GM12878 (cell line): Measurements from ENCODE around the gene CDCP1. TPM values are rescaled to one million over a fixed set of nuclear protein-coding genes. Genes with fewer than 3 reads are reported as not detected.

Experiments used
- ATAC-seq: fragments of 200-7000 bp; cut with Tn5 transposase; 3 replicates; pipeline ENCODE4 v1.9.1; 2020; ENCODE audit warnings: mild to moderate bottlenecking, moderate library complexity
- BruUV-seq: library from RNA; stranded (reverse); fragments of 400-500 nt; replicated peaks from 2 replicates; lab custom pipeline; 2021; lab: Mats Ljungman, UMichigan
- CTCF ChIA-PET: fragments of 300-600 bp; sonication (Branson Sonifier 250); formaldehyde crosslinking; extraction: SDS; loops from one replicate; lab custom pipeline; 2021; ENCODE audit warnings: inconsistent platforms; lab: Yijun Ruan, JAX
- POLR2A ChIA-PET: fragments of 350-600 bp; formaldehyde crosslinking; extraction: SDS; loops from one replicate; lab custom pipeline; 2021; ENCODE audit warnings: inconsistent platforms; lab: Charles Lee
- RAD21 ChIA-PET: fragments of 300-600 bp; sonication (Branson Sonifier 250); formaldehyde crosslinking; loops from one replicate; lab custom pipeline; 2023; ENCODE audit warnings: antibody characterized with exemption; ENCODE audit not compliant: unreplicated experiment; lab: Charles Lee
- SMC1A ChIA-PET: fragments of 300-600 bp; sonication (Branson Sonifier 250); formaldehyde crosslinking; loops from one replicate; lab custom pipeline; 2023; ENCODE audit not compliant: unreplicated experiment, uncharacterized antibody; lab: Charles Lee
- DNase-seq: peaks from one replicate; pipeline ENCODE4 v3.0.0-alpha.2; 2011; ENCODE audit warnings: low read depth, low spot score
- FAIRE-seq: peaks from 3 replicates; lab custom pipeline; 2011; peaks lifted over from hg19 to GRCh38; lab: Jason Lieb, UNC
- H2AFZ ChIP-seq: 2 replicates; pipeline ENCODE4 v1.6.0; 2011; ENCODE audit warnings: low read depth, low read length, control low read depth; ENCODE audit not compliant: control insufficient read depth
- H3K27ac ChIP-seq: 2 replicates; pipeline ENCODE4 v1.5.1; 2011; ENCODE audit warnings: control low read depth; ENCODE audit not compliant: control insufficient read depth, insufficient read depth
- H3K27me3 ChIP-seq, 2 experiments: replicated peaks in 1 of 2; 2 replicates each; pipeline versions ENCODE4 v1.6.0 to v1.6.1; 2011; ENCODE audit warnings: low read length in 1 of 2; ENCODE audit not compliant: control insufficient read depth in 2 of 2, insufficient read depth in 2 of 2
- H3K36me3 ChIP-seq, 2 experiments: 2 replicates each; pipeline ENCODE4 v1.5.1; 2011; ENCODE audit warnings: low read length in 1 of 2; ENCODE audit not compliant: control insufficient read depth in 2 of 2, insufficient read depth in 2 of 2
- H3K4me1 ChIP-seq: 2 replicates; pipeline ENCODE4 v1.6.1; 2011; ENCODE audit warnings: mild to moderate bottlenecking, low read length, moderate library complexity, mixed read lengths; ENCODE audit not compliant: control insufficient read depth, insufficient read depth
- H3K4me2 ChIP-seq: 2 replicates; pipeline ENCODE4 v1.6.0; 2011; ENCODE audit warnings: control low read depth; ENCODE audit not compliant: control insufficient read depth, insufficient read depth
- H3K4me3 ChIP-seq: fragments of 200-600 bp; sonication (generic); 2 replicates; pipeline ENCODE4 v1.5.1; 2016
- H3K79me2 ChIP-seq: 2 replicates; pipeline ENCODE4 v1.6.0; 2011; ENCODE audit warnings: low read length; ENCODE audit not compliant: control insufficient read depth, insufficient read depth
- H3K9ac ChIP-seq: 2 replicates; pipeline ENCODE4 v1.8.0; 2011; ENCODE audit warnings: low read length, control low read depth, mixed read lengths; ENCODE audit not compliant: control insufficient read depth, insufficient read depth
- H3K9me3 ChIP-seq: replicated peaks from 3 replicates; pipeline ENCODE4 v1.5.1; 2011; ENCODE audit warnings: mild to moderate bottlenecking, low read length; ENCODE audit not compliant: control insufficient read depth, insufficient read depth
- H4K20me1 ChIP-seq: 2 replicates; pipeline ENCODE4 v1.6.0; 2011; ENCODE audit not compliant: control insufficient read depth, insufficient read depth
- CEBPB ChIP-seq, 2 experiments: fragments of 150-350 bp in 1 of 2; IDR thresholded peaks; 2 replicates each; pipeline ENCODE4 v1.6.1; 2012 to 2014; ENCODE audit warnings: low read depth in 2 of 2, low read length in 2 of 2, borderline replicate concordance in 1 of 2, inconsistent platforms in 1 of 2
- EED ChIP-seq: sonication (generic); IDR thresholded peaks from 2 replicates; pipeline ENCODE4 v1.6.1; 2016; ENCODE audit warnings: antibody characterized with exemption, low read depth
- EZH2 ChIP-seq: IDR thresholded peaks from 2 replicates; pipeline ENCODE4 v1.6.1; 2012; ENCODE audit warnings: low read depth, mild to moderate bottlenecking, control low read depth, inconsistent platforms, low read length, borderline replicate concordance; ENCODE audit not compliant: control insufficient read depth
- HDGF ChIP-seq: fragments of 450-650 bp; IDR thresholded peaks from 2 replicates; pipeline ENCODE4 v1.6.1; 2016; ENCODE audit warnings: antibody characterized with exemption
- KDM1A ChIP-seq: fragments of 200-600 bp; sonication (generic); IDR thresholded peaks from 2 replicates; pipeline ENCODE4 v1.6.1; 2016; ENCODE audit warnings: borderline replicate concordance
- MXI1 ChIP-seq: fragments of 150-350 bp; IDR thresholded peaks from 2 replicates; pipeline ENCODE4 v1.6.1; 2011; ENCODE audit warnings: low read depth, mild to moderate bottlenecking, inconsistent platforms, low read length, improper control_type of control experiment
- SMAD5 ChIP-seq: IDR thresholded peaks from 2 replicates; pipeline ENCODE4 v1.6.1; 2016; ENCODE audit warnings: antibody characterized with exemption, low read depth
- SREBF2 ChIP-seq: IDR thresholded peaks from 2 replicates; pipeline ENCODE4 v1.6.1; 2012; ENCODE audit warnings: mild to moderate bottlenecking, low read length
- ZNF592 ChIP-seq: fragments of 450-650 bp; IDR thresholded peaks from 2 replicates; pipeline ENCODE4 v1.6.1; 2017; ENCODE audit warnings: mild to moderate bottlenecking, moderate library complexity
- WGBS: methylation state at CpG from one replicate; pipeline ENCODE4 v1.1.6; 2016; ENCODE audit warnings: low lambda C conversion rate; ENCODE audit not compliant: insufficient replicate concordance, insufficient coverage; ENCODE audit errors: missing lambda C conversion rate; 5-methylcytosine and 5-hydroxymethylcytosine counted together
- in situ Hi-C: fragments of 300-500 bp; cut with MboI; formaldehyde crosslinking; loops from 9 replicates; pipeline ENCODE4 v1.14.3; 2018; ENCODE audit warnings: mixed read lengths
- intact Hi-C: fragments of 100-400 bp; cut with micrococcal nuclease; formaldehyde crosslinking; loops from one replicate; pipeline ENCODE4 v1.14.2; 2022; ENCODE audit not compliant: unreplicated experiment
- polyA plus RNA-seq, 11 experiments: library from polyadenylated mRNA; depleted of rRNA in 4 of 11; unstranded in 6 of 11; stranded (reverse) in 5 of 11; fragments of >200 nt; fragmentation: Nextera tagmentation in 4 of 11; fragmentation: Illumina TruSeq in 1 of 11; extraction: Ambion mirVana in 4 of 11; extraction: Trizol in 1 of 11; gene quantifications; 1 replicate in 1 of 11; 2 replicates in 10 of 11; pipeline versions ENCODE4 v1.2.1 to v1.2.3, GENCODE V29; 2011 to 2016; ENCODE audit warnings: inconsistent platforms in 2 of 11, missing spikeins in 2 of 11, low read depth in 1 of 11
- total RNA-seq, 4 experiments: library from RNA; depleted of rRNA in 3 of 4; stranded (reverse); fragments of >200 nt in 3 of 4; fragmentation: Illumina TruSeq in 1 of 4; extraction: Trizol in 1 of 4; gene quantifications; 2 replicates each; pipeline versions ENCODE4 v1.2.1 to v1.2.3, GENCODE V29; 2013 to 2021
- TF ChIP-seq, protein P1 (sequence below): IDR thresholded peaks from 2 replicates; pipeline ENCODE4 v1.6.1; 2011; ENCODE audit warnings: mild to moderate bottlenecking, low read depth, low read length, moderate library complexity; ENCODE audit not compliant: insufficient replicate concordance
- TF ChIP-seq, protein P2 (sequence below), 3 experiments: IDR thresholded peaks in 2 of 3; conservative IDR thresholded peaks in 1 of 3; 2 replicates each; pipeline ENCODE4 v1.5.1; 2011; ENCODE audit warnings: low read depth in 3 of 3, low read length in 3 of 3, mild to moderate bottlenecking in 3 of 3, control low read depth in 2 of 3, moderate library complexity in 2 of 3, inconsistent platforms in 1 of 3, mixed read lengths in 1 of 3; ENCODE audit not compliant: control insufficient read depth in 2 of 3, insufficient read depth in 1 of 3; ENCODE audit errors: extremely low read depth in 1 of 3
- TF ChIP-seq, protein P3 (sequence below): fragments of 450-650 bp; IDR thresholded peaks from 2 replicates; pipeline ENCODE4 v1.6.1; 2017; ENCODE audit warnings: low read depth, mild to moderate bottlenecking, moderate library complexity

Gene CDCP1
- total and polyA plus RNA-seq, 10 of the 15 experiments (the other 5 are each of a cell fraction or from before 2014, with no cell fraction given), result 0.35 to 2.2 (median 0.86) TPM

GRCh38 chr3:45180051-45180450, 33.9 kb upstream of the CDCP1 start:
- Histone ChIP-seq H3K36me3 (no peaks in the 10 kb centered on the region), H3K9me3 (no peaks in the 10 kb centered on the region), H4K20me1 (no peaks in the 10 kb centered on the region), H3K79me2 (no peaks in the 10 kb centered on the region), H3K4me2 (no peak overlapping the region), H3K4me3 (no peak overlapping the region), H3K27me3 (no peaks in the 10 kb centered on the region; a peak in 1 of 4 replicates), H3K27ac (no peak overlapping the region), H2AFZ (no peak overlapping the region), H3K9ac (no peak overlapping the region), H3K4me1 (no peaks in the 10 kb centered on the region; the same call in 1 of the 2 replicates)
- DNase-seq (no peak), FAIRE-seq (no peak), ATAC-seq (no peak)
- no peak for TF ChIP-seq KDM1A
- TF ChIP-seq, protein P1, sequence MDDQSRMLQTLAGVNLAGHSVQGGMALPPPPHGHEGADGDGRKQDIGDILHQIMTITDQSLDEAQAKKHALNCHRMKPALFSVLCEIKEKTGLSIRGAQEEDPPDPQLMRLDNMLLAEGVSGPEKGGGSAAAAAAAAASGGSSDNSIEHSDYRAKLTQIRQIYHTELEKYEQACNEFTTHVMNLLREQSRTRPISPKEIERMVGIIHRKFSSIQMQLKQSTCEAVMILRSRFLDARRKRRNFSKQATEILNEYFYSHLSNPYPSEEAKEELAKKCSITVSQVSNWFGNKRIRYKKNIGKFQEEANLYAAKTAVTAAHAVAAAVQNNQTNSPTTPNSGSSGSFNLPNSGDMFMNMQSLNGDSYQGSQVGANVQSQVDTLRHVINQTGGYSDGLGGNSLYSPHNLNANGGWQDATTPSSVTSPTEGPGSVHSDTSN, result no peak
- TF ChIP-seq SMAD5, result no peak
- no peak for TF ChIP-seq CEBPB (IDR thresholded peaks at IDR 0.05; ENCODE audit: borderline replicate concordance in 1 of 2, low read depth in 2 of 2, low read length in 2 of 2)
- no peak for TF ChIP-seq HDGF
- no peak for TF ChIP-seq EED
- TF ChIP-seq, protein P2, sequence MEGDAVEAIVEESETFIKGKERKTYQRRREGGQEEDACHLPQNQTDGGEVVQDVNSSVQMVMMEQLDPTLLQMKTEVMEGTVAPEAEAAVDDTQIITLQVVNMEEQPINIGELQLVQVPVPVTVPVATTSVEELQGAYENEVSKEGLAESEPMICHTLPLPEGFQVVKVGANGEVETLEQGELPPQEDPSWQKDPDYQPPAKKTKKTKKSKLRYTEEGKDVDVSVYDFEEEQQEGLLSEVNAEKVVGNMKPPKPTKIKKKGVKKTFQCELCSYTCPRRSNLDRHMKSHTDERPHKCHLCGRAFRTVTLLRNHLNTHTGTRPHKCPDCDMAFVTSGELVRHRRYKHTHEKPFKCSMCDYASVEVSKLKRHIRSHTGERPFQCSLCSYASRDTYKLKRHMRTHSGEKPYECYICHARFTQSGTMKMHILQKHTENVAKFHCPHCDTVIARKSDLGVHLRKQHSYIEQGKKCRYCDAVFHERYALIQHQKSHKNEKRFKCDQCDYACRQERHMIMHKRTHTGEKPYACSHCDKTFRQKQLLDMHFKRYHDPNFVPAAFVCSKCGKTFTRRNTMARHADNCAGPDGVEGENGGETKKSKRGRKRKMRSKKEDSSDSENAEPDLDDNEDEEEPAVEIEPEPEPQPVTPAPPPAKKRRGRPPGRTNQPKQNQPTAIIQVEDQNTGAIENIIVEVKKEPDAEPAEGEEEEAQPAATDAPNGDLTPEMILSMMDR (IDR thresholded peaks at IDR 0.05 in 2 of 3, conservative IDR thresholded peaks at IDR 0.05 in 1 of 3; ENCODE audit: control insufficient read depth in 2 of 3, extremely low read depth in 1 of 3, insufficient read depth in 1 of 3, low read depth in 3 of 3, low read length in 3 of 3), result no peak
- TF ChIP-seq MXI1, result no peak
- TF ChIP-seq, protein P3, sequence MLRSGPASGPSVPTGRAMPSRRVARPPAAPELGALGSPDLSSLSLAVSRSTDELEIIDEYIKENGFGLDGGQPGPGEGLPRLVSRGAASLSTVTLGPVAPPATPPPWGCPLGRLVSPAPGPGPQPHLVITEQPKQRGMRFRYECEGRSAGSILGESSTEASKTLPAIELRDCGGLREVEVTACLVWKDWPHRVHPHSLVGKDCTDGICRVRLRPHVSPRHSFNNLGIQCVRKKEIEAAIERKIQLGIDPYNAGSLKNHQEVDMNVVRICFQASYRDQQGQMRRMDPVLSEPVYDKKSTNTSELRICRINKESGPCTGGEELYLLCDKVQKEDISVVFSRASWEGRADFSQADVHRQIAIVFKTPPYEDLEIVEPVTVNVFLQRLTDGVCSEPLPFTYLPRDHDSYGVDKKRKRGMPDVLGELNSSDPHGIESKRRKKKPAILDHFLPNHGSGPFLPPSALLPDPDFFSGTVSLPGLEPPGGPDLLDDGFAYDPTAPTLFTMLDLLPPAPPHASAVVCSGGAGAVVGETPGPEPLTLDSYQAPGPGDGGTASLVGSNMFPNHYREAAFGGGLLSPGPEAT, result no peak
- TF ChIP-seq ZNF592, result no peak
- TF ChIP-seq EZH2, result no peak
- no peak for TF ChIP-seq SREBF2
- WGBS, result 8% methylated on average over 6 of the region's 6 CpGs
- ChIA-PET CTCF (interaction anchor here (0.9 to 1.1 kb wide), 2 partner anchors 11 to 142 kb away, joined by 3 read pairs; no protein-coding TSS in a partner anchor), RAD21 (no interaction called here), POLR2A (no interaction called here), SMC1A (interaction anchor here (0.8 kb wide), 1 partner anchor 30 kb away, joined by 3 read pairs; no protein-coding TSS in a partner anchor)
- intact Hi-C loops, result no loop called here
- no TSS peak for BruUV-seq
- in situ Hi-C loops, result no loop called here
